IPS DF 4.7 (cell line): ENCODE results near the gene ZNF268.
A peak's percentile ranks its signal among the peaks of the same experiment; 100 is the strongest.

Experiments used
- DNase-seq: peaks from one replicate; pipeline ENCODE4 v3.0.0-alpha.2; 2013; ENCODE audit warnings: low spot score; ENCODE audit errors: extremely low read depth

The ZNF268 gene

DNA sequence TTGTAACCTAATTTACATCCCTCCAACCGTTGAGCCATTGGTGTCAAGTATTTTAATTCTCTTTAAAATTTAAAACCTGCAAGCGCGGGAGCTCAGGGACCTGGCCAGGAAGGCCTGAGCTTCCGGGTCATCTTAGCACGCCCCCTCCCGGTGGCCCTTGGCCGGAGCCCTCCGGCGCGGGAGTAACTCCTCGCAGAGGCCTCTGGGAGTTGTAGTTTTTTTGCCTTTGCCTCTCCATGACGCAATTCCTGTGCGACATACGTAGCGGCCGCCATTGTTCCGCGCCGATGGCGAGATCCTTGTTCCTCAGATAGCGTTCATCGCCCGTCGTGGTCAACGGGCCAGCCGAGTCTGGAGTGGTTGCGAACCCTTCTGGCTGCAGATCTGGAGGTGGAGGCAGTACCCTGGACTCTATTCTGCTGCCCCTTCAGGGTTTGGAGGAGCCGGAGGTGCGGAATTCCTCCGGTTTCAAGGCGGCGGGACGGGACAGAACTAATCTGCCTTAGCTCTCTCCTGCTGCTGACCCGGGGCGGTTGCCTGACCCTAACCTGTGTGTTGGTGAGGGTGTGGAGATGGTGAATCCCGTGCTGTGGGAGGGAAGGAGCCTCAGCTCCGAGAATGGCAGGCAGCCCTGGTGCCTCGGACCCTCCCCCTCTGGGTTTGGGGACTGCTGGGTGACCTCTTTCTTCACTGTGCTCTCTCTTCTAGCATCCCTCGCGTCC is at the start of gene ZNF268:
TSS of gene ZNF268 (plus strand) at position 258 of the 722 bp plus-strand sequence. CDS start 503 bp downstream, outside the sequence.
- peak; percentile 93 for DNase-seq

DNA sequence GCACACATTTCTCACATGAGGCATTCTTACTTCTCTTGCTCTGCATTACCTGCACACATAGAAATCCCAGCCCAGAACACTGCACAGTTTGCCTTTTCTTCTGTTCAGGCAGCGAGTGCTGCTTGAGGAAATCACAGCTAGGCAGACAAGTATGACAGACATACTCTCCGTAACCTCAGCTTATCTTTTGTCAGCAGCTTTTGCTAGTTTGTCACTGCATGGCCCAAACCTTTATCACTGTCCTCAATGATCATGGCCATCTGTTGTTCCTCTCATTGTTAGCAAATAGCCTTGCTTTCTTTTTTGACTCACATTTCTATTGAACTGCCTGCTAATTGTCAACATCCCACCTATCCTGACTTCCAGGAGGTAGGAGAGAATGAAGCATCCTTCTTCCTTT is 45.5 kb upstream of the ZNF268 start:
- DNase-seq: no peak

DNA sequence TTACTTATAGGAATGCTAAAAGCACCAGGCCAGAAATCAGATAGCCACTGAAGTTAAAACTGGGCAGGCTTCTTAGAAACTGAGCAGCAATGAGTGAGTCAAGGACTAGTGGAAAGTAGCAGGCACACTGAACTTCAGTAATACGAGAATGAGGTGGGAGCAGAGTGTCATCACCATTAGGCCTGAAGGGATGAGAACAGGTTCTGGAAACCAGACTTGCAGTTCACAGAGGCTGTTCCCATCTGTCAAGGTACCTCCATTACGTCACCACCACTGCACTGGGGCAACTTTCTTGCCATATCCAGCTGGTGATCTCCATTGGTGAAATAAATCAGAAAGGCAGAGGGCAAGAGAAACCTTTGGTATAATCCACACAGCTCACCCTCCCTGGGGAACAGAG is 35.3 kb upstream of the ZNF268 start:
- DNase-seq: no peak

DNA sequence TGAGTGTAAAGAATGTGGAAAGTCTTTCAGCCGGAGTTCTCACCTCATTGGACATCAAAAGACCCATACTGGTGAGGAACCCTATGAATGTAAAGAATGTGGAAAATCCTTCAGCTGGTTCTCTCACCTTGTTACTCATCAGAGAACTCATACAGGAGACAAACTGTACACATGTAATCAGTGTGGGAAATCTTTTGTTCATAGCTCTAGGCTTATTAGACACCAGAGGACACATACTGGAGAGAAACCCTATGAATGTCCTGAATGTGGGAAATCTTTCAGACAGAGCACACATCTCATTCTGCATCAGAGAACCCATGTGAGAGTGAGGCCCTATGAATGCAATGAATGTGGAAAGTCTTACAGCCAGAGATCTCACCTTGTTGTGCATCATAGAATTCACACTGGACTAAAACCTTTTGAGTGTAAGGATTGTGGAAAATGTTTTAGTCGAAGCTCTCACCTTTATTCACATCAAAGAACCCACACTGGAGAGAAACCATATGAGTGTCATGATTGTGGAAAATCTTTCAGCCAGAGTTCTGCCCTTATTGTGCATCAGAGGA is 25.1 kb upstream of the ZNF268 start:
- no peak for DNase-seq

DNA sequence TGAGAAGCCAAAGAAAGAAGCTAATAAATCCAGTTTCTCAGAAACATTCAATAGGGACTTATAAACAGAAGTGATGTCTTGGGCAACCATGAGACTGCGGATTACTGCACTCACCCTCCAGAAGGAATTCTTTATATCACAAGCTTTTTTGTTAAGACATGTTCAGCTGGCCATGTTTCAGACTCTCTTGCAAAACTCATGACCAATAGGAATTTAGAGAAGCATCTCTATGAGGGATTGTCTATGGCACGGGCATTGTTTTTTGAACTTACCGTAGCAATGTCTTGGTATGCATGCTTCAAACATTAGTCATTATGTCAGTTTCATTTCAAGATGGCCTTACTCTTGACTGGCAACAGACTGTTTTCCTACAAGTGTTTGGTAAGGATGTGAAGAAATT is 15.5 kb upstream of the ZNF268 start:
- no peak for DNase-seq

DNA sequence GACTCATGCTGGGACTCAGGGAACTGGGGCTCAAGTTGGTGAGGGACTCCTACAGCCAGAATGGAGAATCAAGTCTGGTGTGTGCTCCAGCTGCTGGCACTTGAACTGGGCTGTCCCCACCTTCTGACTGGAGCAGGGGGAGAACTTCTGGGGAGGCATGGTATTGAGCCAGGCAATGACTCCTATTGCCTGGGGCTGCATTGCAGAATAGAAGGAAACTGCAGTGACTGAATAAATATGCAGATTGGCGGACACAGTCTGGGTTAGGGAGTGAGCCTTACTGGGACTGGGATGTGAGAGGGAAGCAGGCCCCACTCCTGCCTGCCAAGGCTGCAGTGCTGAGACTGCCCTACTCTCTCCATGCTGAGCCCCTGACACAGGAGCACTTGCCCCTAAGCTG is 8.8 kb upstream of the ZNF268 start:
- DNase-seq: no peak

DNA sequence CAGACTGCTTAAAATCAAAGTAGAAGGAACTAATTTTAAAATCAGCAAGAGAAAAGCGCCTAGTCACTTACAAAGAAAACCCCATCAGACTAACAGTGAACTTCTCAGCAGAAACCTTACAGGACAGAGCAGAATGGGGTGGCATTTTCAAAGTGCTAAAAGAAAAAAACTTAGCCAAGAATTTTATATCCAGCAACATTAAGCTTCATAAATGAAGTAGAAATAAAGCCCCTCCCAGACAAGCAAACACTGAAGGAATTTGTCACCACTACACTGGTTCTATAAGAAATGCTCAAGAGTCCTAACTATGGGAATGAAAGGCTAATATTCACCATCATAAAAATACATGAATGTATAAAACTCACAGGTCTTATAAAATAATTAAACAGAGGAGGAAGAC is 6.4 kb upstream of the ZNF268 start:
- no peak for DNase-seq

DNA sequence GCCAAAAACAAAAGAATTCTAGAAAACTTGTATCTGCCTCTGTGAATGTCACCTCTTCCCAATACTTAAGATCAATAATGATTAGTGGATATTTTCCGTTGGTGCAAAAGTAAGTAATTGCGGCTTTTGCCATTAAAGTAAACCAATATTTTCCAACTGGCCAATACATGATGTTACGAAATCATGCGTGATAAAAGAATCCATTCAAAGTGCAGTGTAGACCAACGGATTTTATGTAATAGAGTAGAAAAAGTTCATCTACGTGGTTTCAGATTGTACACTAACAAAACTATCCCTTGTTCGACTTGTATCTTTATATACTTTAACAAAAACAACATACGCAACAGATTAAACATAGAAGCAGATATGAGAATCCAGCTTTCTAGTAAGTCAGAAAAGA is 626 bp upstream of the ZNF268 start:
- no peak for DNase-seq

DNA sequence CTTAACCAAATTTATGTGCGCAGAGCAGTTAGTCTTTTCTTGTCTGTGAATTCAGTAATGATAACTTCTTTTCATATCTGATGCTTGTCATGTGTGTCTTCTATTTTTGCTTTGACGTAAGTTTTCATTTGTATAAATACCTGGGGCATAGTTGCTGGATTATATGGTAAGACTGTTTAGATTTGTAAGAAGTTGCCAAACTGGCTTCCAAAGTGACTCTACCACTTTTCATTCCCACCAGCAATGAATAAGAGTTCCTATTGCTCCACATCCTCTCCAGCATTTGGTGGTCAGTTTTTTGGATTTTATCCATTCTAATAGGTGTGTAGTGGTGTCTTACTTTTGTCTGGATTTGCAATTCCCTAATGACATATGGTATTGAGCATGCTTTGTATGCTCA is 8.9 kb downstream of the ZNF268 start:
- DNase-seq: no peak

DNA sequence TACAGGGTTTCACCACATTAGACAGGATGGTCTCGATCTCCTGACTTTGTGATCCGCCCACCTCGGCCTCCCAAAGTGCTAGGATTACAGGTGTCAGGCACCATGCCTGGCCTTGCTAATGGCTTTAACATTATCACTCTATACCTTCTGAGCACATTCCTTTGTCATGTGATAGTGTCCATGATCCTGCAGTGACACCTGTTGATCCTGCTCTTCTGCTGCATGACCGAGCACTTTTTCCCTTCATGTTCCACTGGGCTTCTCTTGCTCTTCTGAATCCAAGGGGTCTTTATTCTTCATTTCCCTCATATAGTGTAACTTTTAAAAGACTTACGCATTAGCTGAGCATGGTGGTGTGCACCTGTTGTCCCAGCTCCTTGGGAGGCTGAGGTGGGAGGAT is 11.6 kb downstream of the ZNF268 start:
- no peak for DNase-seq

DNA sequence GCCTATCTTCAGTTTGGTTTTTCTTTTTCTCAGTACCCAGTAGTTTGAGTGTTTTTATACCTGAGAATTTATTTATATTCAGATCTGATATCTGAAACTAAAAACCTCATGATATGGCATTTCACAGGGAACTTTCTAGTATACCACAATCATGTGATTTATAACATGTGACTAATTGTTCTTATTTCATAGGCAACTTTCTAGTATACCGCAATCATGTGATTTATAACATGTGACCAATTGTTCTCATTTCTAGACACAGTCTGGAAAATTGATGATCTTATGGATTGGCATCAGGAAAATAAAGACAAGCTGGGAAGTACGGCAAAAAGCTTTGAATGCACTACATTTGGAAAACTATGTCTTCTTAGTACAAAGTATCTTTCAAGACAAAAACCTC is 20.6 kb downstream of the ZNF268 start:
- DNase-seq: no peak

DNA sequence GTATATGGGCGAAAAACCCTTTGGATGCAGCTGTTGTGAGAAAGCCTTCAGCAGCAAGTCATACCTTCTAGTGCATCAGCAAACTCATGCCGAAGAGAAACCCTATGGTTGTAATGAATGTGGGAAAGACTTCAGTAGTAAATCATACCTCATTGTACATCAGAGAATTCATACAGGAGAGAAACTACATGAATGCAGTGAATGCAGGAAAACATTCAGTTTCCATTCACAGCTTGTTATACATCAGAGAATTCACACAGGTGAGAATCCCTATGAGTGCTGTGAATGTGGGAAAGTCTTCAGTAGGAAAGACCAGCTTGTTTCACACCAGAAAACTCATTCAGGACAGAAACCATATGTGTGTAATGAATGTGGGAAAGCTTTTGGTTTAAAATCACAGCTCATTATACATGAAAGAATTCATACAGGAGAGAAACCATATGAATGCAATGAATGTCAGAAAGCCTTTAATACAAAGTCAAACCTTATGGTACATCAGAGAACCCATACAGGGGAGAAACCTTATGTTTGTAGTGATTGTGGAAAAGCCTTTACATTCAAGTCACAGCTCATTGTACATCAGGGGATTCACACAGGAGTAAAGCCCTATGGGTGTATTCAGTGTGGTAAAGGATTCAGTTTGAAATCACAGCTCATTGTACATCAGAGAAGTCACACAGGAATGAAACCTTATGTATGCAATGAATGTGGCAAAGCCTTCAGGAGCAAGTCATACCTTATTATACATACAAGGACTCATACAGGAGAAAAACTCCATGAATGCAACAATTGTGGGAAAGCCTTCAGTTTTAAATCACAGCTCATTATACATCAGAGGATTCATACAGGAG is 21.4 kb downstream of the ZNF268 start:
- no peak for DNase-seq

DNA sequence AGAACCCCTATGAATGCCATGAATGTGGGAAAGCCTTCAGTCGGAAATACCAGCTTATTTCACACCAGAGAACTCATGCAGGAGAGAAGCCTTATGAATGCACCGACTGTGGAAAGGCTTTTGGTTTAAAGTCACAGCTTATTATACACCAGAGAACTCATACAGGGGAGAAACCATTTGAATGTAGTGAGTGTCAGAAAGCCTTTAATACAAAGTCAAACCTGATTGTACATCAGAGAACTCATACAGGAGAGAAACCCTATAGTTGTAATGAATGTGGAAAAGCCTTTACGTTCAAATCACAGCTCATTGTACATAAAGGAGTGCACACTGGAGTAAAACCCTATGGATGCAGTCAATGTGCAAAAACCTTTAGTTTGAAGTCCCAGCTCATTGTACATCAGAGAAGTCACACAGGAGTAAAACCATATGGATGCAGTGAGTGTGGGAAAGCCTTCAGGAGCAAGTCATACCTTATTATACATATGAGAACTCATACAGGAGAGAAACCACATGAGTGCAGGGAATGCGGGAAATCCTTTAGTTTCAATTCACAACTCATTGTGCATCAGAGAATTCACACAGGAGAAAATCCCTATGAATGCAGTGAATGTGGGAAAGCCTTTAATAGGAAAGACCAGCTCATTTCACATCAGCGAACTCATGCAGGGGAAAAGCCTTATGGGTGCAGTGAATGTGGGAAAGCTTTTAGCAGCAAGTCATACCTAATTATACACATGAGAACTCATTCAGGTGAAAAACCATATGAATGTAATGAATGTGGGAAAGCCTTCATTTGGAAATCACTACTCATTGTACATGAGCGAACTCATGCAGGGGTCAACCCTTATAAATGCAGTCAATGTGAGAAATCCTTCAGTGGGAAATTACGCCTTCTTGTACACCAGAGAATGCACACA is 22.3 kb downstream of the ZNF268 start:
- DNase-seq: no peak

DNA sequence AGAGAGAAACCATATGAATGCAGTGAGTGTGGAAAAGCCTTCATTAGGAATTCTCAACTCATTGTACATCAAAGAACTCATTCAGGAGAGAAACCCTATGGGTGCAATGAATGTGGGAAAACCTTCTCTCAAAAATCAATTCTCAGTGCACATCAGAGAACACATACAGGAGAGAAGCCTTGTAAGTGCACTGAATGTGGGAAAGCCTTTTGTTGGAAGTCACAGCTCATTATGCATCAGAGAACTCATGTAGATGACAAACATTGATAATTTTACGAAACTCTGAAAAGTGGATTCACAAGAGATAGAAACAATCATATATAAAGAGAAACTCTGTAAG is 22.9 kb downstream of the ZNF268 start:
- no peak for DNase-seq

DNA sequence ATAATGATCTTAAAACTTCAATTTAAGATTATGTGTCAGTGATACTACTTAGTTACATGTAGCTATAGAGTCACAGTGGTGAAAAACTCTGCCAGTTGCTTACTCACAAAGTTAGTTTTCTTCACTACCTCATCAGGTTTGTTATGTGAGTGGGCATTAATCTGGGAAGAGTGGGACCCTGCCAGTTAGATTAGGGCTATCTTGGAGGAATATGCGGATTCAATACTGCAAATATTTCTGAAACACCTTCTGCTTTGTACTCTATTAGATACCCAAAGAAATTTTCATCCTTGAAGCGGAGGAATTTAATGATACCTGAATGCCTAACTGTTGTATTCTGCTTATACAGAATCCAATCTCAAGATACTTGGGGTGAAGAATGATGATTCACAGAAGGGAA is 25.1 kb downstream of the ZNF268 start:
- no peak for DNase-seq

DNA sequence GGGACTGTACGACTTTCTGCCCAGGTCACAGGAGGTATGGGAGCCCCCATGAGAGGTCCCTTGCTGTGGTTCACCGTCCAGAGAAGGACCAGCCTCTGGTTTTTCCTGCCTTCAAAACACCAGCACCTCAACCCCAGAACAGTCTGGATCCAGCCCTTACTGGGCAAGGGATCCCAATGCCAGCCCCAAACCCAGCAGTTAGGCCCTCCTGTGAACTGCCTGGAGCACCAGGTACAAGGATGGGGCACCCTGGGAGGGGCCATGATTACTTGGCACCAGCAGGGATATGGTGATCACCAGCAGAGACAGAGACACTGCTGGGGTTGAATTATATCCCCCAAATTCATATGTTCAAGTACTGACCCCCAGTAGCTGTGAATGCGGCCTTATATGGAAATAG is 34.4 kb downstream of the ZNF268 start:
- no peak for DNase-seq

DNA sequence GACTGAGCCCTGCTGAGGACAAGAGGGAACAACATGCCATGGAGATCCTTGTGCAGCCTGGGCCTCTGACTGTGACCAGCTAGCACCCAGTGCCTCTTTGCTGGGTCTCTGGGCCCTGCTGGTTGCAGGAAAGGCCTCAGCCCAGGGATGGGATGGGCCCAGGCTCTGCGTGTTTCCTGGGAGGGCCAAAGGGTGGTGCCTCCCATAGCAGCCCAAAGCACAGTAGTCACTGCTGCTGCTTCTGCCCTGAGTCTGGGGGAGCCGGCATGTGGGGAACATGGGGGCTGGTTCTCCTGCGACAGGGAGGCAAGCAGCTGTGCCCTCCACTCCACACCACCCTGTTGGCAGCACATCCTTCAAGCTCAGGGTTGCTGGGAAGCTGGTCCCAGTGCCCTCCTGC is 35.9 kb downstream of the ZNF268 start:
- no peak for DNase-seq

DNA sequence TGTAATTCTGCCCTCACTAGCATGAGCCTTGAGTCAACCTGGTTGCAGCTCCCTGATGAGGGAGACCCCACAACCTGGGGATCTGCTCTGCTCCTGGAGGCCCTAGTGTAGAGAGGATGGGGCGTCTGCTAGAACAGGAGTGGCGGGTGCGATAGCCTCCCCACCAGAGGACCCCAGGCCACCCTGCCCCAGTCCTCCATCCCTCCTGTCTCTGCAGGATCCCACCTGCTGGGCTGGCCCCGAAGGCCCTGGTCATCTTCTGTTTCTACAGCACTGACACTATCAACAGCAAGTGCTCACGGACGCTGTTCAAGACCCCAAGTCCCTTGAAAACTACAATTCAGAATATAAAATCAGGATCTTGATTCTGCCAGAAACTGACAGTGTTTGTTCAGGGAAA is 39.2 kb downstream of the ZNF268 start:
- DNase-seq: no peak

DNA sequence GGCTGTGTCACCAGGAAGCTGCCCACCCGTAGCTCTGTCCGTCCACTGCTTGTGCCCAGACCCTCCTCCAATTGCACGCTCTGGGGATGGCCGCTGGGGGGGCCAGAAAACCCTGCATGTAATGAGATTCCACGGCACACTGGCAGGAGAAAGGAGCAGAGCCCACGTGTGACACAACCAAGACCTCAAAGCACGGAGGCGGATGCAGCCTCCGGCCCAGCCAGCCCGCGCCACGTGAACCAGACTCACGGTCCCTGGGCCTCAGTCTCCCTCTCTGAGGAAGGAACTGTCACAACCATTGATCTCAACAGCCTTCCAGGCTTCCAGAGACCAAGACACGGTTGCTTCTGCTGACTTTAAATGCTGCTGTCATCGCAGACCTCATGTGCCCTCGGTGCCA is 39.9 kb downstream of the ZNF268 start:
- DNase-seq: no peak

DNA sequence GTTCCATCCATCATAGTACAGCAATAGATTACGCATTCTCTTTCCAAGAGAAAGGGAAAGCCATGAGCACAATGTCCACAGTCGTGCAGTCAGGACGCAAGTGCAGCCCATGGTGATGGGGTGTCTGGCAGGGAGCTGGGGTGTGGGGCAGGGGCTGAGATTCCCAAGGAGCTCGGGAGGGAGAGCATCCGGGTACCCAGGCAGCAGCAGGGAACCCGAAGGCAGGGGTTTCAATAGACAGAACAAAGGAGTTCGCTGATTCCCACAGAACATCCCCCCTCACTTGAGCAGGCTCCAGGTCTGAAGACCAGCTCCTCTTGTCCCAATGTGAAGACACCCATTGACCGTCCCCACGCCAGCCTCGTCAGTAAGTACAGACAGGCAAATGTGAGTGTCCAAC is 40.9 kb downstream of the ZNF268 start:
- DNase-seq: no peak

DNA sequence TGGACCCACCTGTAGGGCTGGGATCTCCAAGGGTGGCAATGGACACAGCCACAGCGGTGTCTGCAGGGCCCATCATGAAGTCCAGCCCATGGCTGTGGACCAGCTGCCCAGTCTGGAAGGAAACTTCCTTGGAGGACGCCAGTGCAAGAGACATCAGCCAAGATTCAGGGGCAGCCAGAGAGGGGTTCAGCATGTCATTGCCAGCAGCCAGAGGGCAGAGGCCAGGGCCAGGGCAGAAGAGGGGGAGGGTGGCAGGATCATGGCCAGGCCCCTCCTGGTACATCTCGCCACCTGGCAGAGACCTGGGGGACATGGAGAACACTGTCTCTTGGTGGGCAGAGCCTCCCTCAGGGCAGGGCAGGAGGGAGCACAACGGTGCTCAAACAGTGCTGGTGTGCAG is 44.2 kb downstream of the ZNF268 start:
- DNase-seq: no peak

DNA sequence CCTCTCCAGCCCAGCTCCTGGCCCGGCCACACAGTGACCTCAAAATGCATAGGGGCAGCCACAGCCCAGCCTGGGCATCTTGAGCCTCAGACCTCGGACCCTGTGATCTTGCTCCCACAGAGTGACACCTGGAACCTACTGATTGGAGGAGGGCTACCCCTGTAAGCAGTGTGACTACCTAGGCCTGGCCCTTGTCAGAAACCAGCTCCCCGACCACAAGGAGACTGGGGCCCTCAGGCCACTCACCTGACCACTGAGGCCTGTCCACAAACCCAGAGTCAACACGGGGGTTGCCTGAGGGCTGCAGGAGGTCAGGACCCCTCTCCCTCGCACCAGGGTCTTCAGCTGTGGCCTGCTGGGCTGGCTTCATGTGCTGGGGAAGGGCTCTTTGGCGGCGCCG is 45.4 kb downstream of the ZNF268 start:
- DNase-seq: no peak
